GM12891 (cell line): ENCODE measurements around the gene OLA1.

Experiments used
- PAX5 ChIP-seq: IDR thresholded peaks from 2 replicates; pipeline ENCODE4 v1.6.1; 2011; ENCODE audit warnings: low read length, moderate library complexity, mild to moderate bottlenecking; ENCODE audit not compliant: insufficient read depth, severe bottlenecking
- POLR2A ChIP-seq: IDR thresholded peaks from 2 replicates; pipeline ENCODE4 v1.6.1; 2011; ENCODE audit warnings: low read depth, low read length, control low read depth
- POLR2AphosphoS5 ChIP-seq: IDR thresholded peaks from 2 replicates; pipeline ENCODE4 v1.6.1; 2011; ENCODE audit warnings: low read depth, low read length, control low read depth
- POU2F2 ChIP-seq: IDR thresholded peaks from 2 replicates; pipeline ENCODE4 v1.6.1; 2011; ENCODE audit warnings: low read depth, mild to moderate bottlenecking, control low read depth, low read length, moderate library complexity
- SPI1 ChIP-seq: IDR thresholded peaks from 2 replicates; pipeline ENCODE4 v1.6.1; 2011; ENCODE audit warnings: low read depth, low read length, control low read depth
- TAF1 ChIP-seq: IDR thresholded peaks from 2 replicates; pipeline ENCODE4 v1.6.1; 2011; ENCODE audit warnings: low read depth, low read length, control low read depth

- TF ChIP-seq POLR2A = no peak
- TF ChIP-seq POLR2AphosphoS5 = no peak
- TF ChIP-seq SPI1 = no peak
- TF ChIP-seq PAX5 = no peak
- TF ChIP-seq POU2F2 = no peak
- TF ChIP-seq TAF1 = no peak
Measured at GRCh38 chr2:174122185-174122584, 126.1 kb downstream of the OLA1 start.
